DND-41 (cell line): ENCODE measurements around the gene ADTRP.

Source experiments
- ATAC-seq: fragments of 200-7000 bp; cut with Tn5 transposase; 3 replicates; pipeline ENCODE4 v1.9.1; 2021; ENCODE audit warnings: low read depth; ENCODE audit not compliant: insufficient read depth
- DNase-seq: peaks from one replicate; pipeline ENCODE4 v3.0.0-alpha.2; 2020
- H2AFZ ChIP-seq: 2 replicates; pipeline ENCODE4 v1.6.0; 2012; ENCODE audit warnings: low read depth, low read length
- H3K27ac ChIP-seq: 2 replicates; pipeline ENCODE4 v1.5.1; 2012; ENCODE audit warnings: low read length, inconsistent platforms
- H3K27me3 ChIP-seq: fragments of 200-600 bp; sonication (generic); 2 replicates; pipeline ENCODE4 v1.6.0; 2012; ENCODE audit warnings: low read length, mild to moderate bottlenecking, inconsistent platforms; ENCODE audit not compliant: insufficient read depth, poor library complexity
- H3K36me3 ChIP-seq: 2 replicates; pipeline ENCODE4 v1.5.1; 2012; ENCODE audit warnings: low read length, inconsistent platforms; ENCODE audit not compliant: insufficient read depth
- H3K4me1 ChIP-seq: 2 replicates; pipeline ENCODE4 v1.5.1; 2012; ENCODE audit warnings: mild to moderate bottlenecking, low read length; ENCODE audit not compliant: insufficient read depth
- H3K4me2 ChIP-seq: 2 replicates; pipeline ENCODE4 v1.6.0; 2012; ENCODE audit warnings: mild to moderate bottlenecking, moderate library complexity, low read length, inconsistent platforms; ENCODE audit not compliant: insufficient read depth
- H3K4me3 ChIP-seq, 2 experiments: fragments of 200-600 bp in 1 of 2; shearing (Covaris generic) in 1 of 2; 2 replicates each; pipeline ENCODE4 v1.5.1; 2012 to 2016; ENCODE audit warnings: inconsistent platforms in 2 of 2, low read length in 2 of 2, mild to moderate bottlenecking in 2 of 2, low read depth in 1 of 2, moderate library complexity in 1 of 2
- H3K79me2 ChIP-seq: 2 replicates; pipeline ENCODE4 v1.6.0; 2012; ENCODE audit warnings: low read length, inconsistent platforms; ENCODE audit not compliant: insufficient read depth
- H3K9ac ChIP-seq: 2 replicates; pipeline ENCODE4 v1.6.0; 2012; ENCODE audit warnings: low read depth, mild to moderate bottlenecking, inconsistent platforms, low read length, moderate library complexity
- H3K9me3 ChIP-seq: 2 replicates; pipeline ENCODE4 v1.5.1; 2012; ENCODE audit warnings: low read length, moderate library complexity, mild to moderate bottlenecking, inconsistent platforms; ENCODE audit not compliant: insufficient read depth, severe bottlenecking
- H4K20me1 ChIP-seq: 2 replicates; pipeline ENCODE4 v1.6.0; 2012; ENCODE audit warnings: low read length; ENCODE audit not compliant: insufficient read depth
- CTCF ChIP-seq: IDR thresholded peaks from 2 replicates; pipeline ENCODE4 v1.5.1; 2012; ENCODE audit warnings: borderline replicate concordance, low read length, moderate library complexity, mild to moderate bottlenecking; ENCODE audit not compliant: poor library complexity, severe bottlenecking; ENCODE audit errors: extremely low read depth
- EZH2 ChIP-seq: IDR thresholded peaks from 3 replicates; pipeline ENCODE4 v1.6.1; 2012; ENCODE audit warnings: borderline replicate concordance, low read depth, mild to moderate bottlenecking, moderate library complexity, low read length, inconsistent platforms; ENCODE audit not compliant: severe bottlenecking

The ADTRP gene

GRCh38 chr6:11750682-11751081, 27.9 kb downstream of the ADTRP start:
- no peaks in the 10 kb centered on the region for H3K9me3 ChIP-seq

GRCh38 chr6:11748591-11749210, 29.9 kb downstream of the ADTRP start:
- Histone ChIP-seq H3K27me3 (no peaks in the 10 kb centered on the region), H3K27ac (no peak overlapping the region), H3K9me3 (no peaks in the 10 kb centered on the region), H3K79me2 (no peaks in the 10 kb centered on the region), H3K4me2 (no peak overlapping the region), H4K20me1 (no peaks in the 10 kb centered on the region), H3K36me3 (no peaks in the 10 kb centered on the region), H3K4me1 (no peaks in the 10 kb centered on the region), H3K9ac (no peak overlapping the region), H3K4me3 (no peak overlapping the region), H2AFZ (no peak overlapping the region)
- DNase-seq (no peak), ATAC-seq (no peak)
- TF ChIP-seq EZH2 (no peak), CTCF (no peak)

More at GRCh38 chr6:11750682-11751081, 27.9 kb downstream of the ADTRP start:
- H3K36me3 ChIP-seq = no peaks in the 10 kb centered on the region
- no peaks in the 10 kb centered on the region for H3K4me1 ChIP-seq
- no peak overlapping the region for H3K9ac ChIP-seq
- H3K4me3 ChIP-seq = no peak overlapping the region
- DNase-seq = no peak
- H3K27me3 ChIP-seq = no peaks in the 10 kb centered on the region
- no peak overlapping the region for H2AFZ ChIP-seq
- H3K27ac ChIP-seq = no peak overlapping the region
- TF ChIP-seq EZH2 (no peak), CTCF (no peak)
- H3K4me2 ChIP-seq = no peak overlapping the region
- H4K20me1 ChIP-seq = no peaks in the 10 kb centered on the region
- ATAC-seq = no peak
- no peaks in the 10 kb centered on the region for H3K79me2 ChIP-seq

GRCh38 chr6:11747021-11747420, 31.6 kb downstream of the ADTRP start:
- no peaks in the 10 kb centered on the region for H3K36me3 ChIP-seq
- H3K4me3 ChIP-seq = no peak overlapping the region
- ATAC-seq = no peak
- no peaks in the 10 kb centered on the region for H3K9me3 ChIP-seq
- no peaks in the 10 kb centered on the region for H3K27me3 ChIP-seq
- no peak overlapping the region for H2AFZ ChIP-seq
- no peaks in the 10 kb centered on the region for H4K20me1 ChIP-seq
- no peak overlapping the region for H3K9ac ChIP-seq
- H3K4me1 ChIP-seq = no peaks in the 10 kb centered on the region
- DNase-seq = no peak
- H3K79me2 ChIP-seq = no peaks in the 10 kb centered on the region
- no peak overlapping the region for H3K4me2 ChIP-seq
- TF ChIP-seq CTCF = no peak
- no peak for TF ChIP-seq EZH2
- H3K27ac ChIP-seq = no peak overlapping the region
